Stimulated activated naive CD4-positive, alpha-beta T cell treated with Interleukin-2 at 50 U/mL for 16 hours (primary cell): Measurements from ENCODE around the gene C3.

Experiments
- DNase-seq: peaks from one replicate; lab custom pipeline; 2025; lab: John Stamatoyannopoulos, UW

Gene C3

GRCh38 chr19:6730941-6731670 is 10.7 kb upstream of the C3 start:
- no peak for DNase-seq

DNA sequence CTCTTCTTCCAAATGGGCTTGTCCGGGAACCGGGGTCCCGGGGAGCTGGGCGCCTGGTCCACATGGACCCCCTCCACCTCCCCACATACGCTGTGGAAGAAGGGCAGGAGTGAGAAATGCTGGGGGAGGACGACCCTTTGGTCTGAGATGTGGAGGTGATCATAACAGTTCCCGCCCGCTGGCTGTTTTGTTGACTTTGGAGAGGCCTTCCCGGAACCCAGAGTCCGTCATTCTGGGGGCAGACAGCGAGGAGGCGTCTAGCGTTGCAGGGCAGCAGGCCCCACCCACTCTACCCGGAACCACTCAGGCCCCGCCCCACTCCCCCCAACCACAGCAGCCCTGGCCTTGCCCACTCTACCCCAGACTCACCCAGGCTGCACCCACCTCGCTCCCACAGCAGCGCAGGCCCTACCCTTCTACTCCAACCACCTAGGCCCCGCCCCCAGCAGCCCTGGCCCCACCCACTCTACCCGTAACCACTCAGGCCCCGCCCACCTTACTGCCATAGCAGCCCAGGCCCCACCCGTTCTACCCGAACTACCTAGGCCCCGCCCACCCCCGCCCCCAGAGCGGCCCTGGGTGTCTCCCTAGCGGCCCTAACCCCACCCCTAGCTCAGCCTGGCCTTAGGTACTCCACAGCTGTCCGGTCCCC is 9.8 kb upstream of the C3 start:
- DNase-seq = no peak

DNA sequence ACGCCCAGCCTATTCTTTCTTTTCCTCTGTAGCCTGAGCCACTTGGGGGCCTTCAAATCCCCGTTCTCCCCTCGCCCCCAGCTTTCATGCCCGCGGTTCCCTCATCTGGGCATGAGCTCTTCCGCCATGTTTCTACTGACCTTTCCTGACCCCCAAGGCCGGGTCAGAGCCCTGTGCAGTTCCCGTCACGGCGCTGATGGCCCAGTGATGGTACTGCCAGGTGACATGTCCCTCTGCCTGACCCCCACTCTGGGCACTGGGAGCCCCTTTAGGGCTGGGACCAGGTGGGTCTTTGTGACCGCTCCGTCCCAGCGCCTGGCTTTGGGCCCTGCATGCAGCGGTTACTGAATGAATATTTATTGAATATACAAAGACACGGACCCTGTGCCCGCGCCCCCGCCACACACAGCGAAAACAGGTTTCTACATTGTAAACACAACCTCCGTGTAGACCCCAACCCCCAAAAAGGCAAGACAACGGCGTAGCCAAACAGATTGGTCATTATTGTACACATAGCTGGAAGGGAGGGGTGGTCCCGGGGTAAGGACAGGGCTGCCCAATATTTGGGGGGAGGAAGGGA is 9.2 kb upstream of the C3 start:
- no peak for DNase-seq

- no peak for DNase-seq
Measured at GRCh38 chr19:6728346-6728745, 7.9 kb upstream of the C3 start.

DNA sequence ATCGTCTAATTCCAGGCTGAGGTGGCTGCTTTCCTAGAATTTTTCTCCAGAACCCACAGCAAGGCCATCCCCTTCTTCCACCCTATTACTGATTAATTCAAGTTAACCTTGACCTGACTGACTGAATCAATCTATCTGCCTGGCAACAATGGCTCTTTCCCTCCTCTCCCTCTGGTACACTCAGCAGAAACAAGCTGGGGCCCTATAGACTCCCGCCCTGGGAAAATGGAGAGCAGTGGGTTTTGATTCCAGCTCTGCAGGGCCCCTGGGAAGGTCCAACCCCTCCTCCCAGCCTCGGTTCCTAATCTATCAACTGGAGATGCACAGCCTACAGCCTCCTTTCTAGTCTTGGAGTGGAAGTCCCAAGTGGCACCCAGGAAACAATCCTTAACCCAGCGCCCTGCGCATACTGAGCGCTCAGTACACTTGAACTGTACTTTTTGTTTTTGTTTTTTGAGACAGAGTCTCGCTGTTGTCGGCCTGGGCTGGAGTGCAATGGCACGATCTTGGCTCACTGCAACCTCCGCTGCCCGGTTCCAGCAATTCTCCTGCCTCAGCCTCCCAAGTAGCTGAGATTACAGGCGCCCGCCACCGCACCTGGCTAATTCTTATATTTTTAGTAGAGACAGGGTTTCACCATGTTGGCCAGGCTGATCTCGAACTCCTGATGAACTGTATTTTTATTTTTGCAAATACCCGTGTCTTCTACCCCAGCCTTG is 5.2 kb upstream of the C3 start:
- DNase-seq = no peak

GRCh38 chr19:6724631-6725492 is 4.4 kb upstream of the C3 start:
- no peak for DNase-seq

DNA sequence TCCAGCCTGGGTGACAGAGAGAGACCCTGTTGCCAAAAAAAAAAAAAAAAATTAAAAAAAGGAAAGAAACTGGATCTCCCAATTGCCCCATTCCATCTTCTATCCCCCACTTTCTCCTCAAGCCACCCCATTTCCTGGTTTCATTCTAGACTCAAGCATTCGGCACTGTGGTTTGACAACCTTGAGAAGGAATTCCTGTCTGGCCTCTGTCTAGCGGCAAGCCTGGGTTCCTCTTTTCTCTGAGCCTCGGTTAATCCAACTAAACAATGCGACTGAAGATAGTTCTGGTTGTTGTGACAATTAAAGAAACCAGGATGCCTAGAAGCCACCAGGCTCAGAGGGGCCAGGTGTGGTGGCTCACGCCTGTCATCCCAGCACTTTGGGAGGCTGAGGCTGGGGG is 3.3 kb upstream of the C3 start:
- no peak for DNase-seq

GRCh38 chr19:6723108-6723618 is 2.7 kb upstream of the C3 start:
- DNase-seq = no peak

- DNase-seq = no peak
Measured at GRCh38 chr19:6721773-6722172, 1.3 kb upstream of the C3 start.

- DNase-seq = no peak
Measured at GRCh38 chr19:6721138-6721474, 656 bp upstream of the C3 start.

- no peak for DNase-seq
Measured at GRCh38 chr19:6719992-6720368, 470 bp downstream of the C3 start.

GRCh38 chr19:6719540-6719861 is 949 bp downstream of the C3 start:
- DNase-seq = no peak

DNA sequence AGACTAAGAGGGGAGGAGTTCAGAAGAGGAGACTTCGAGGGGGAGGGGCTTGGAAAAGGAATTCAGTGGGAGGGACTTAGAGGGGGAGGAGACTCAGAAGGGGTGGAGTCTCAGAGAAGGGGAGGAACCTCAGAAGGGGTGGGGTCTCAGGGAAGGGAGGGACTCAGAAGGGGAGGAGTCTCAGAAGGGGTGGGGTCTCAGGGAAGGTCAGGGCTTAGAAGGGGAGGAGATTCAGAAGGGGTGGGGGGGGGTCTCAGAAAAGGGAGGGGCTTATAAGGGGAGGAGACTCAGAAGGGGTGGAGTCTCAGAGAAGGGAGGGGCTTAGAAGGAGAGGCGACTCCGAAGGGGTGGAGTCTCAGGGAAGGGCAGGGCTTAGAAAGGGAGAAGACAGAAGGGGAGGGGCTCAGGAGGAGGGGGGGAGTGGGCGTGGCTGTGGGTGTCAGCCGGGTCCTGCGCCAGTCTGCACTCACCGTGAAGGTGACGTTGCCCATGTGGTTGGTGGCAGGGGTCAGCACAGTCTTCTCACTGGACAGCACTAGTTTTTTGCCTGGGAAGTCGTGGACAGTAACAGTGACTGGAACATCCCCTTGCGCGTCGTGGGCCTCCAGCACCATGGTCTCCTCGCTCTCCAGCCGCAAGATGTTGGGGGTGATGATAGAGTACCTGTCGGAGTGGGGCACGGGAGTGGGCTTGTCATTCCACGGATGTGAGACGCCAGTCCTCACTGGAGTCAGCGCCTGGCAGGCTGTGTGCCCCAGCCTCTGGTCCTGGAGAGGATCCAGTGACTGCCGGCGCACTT is 1.5 kb downstream of the C3 start:
- peak; percentile 17 for DNase-seq

DNA sequence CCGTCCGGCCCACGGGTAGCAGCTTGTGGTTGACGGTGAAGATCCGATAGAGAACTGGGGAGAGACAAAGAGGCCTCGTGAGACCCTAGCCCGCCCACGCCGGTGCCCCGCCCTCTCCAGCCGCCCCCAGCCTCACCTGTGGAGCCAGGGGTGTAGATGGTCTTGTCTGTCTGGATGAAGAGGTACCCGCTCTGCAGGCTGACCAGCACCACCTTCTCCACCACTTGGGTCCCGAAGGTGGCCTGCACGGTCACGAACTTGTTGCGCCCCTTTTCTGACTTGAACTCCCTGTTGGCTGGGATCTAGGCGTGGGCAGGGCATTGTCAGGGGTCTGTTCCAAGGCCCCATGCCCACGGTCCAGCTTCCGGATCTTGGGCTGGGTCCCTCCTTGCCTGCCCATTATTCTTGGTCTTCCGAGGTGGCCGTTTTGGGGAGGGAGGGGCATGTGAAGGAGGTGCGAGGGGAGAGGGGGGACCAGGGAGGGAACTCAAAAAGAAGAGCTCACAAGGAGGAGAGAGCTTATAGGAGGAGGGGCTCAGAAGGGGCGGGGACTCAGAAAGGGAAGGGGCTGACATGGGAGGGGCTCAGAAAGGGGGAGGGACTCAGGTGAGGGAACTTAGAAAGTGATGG is 2.2 kb downstream of the C3 start:
- DNase-seq = no peak

GRCh38 chr19:6717441-6717971 is 2.9 kb downstream of the C3 start:
- DNase-seq = no peak

DNA sequence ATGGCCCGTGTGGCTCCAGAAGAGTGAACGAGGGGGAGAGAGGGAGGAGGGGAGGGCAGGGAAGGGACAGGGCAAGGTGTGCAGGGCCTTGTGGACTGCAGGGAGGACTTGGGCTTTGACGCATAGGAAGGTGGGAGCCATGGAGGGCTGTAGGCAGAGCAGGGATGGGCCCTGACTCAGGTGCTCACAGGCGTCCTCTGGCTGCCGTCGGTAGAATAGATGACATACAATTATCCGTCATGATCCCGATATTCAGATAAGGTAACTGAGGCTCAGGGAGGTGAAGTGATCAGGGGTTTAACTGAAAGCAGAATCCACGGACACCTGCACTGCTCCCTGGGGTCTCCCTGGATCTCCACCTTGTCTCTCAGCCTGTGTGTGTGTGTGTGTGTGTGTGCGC is 3.4 kb downstream of the C3 start:
- no peak for DNase-seq

DNA sequence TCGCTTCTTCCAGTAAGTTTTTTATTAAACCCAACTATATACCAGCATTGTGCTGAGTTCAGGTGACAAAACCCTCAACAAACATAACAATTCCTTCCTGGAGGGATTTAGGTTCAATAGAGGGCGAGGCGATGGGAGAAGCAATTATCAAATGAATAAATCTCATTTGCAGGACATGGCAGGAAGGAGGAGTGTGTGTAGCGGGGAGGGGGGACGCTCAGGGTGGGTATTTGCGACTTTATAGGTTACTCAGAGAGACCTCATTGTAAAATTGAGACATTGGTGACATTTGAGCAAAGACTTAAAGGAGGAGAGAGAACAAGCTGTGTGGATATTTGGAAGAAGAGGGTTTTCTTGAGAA is 3.9 kb downstream of the C3 start:
- DNase-seq = no peak

DNA sequence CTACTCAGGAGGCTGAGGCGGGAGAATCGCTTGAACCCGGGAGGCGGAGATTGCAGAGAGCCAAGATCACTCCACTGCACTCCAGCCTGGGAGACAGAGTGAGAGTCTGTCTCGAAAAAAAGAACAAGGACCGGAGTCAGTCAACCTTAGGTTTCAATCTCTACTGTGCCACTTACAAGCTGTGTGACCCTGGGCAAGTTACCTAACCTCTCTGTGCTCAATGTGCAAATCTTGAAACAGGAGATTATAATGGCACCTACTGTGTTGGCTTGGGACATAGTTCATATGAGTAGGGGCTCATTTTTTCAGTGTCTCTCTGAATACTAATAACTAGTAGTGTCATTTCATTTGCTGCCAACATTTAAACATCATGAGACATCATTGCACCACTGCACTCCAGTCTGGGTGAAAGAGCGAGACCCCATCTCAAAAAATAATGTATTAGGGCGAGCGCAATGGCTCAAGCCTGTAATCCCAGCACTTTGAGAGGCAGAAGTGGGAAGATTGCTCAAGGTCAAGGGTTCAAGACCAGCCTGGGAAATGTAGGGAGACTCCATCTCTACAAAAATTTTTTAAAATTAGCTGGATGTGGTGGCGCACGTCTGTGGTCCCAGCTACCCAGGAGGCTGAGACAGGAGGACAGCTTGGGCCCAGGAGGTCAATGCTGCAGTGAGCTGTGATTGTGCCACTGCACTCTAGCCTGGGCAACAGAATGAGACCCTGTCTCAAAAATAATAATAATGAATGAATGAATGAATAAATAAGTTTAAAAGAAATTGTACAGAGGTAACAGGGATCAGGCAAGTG is 5.5 kb downstream of the C3 start:
- DNase-seq = no peak

DNA sequence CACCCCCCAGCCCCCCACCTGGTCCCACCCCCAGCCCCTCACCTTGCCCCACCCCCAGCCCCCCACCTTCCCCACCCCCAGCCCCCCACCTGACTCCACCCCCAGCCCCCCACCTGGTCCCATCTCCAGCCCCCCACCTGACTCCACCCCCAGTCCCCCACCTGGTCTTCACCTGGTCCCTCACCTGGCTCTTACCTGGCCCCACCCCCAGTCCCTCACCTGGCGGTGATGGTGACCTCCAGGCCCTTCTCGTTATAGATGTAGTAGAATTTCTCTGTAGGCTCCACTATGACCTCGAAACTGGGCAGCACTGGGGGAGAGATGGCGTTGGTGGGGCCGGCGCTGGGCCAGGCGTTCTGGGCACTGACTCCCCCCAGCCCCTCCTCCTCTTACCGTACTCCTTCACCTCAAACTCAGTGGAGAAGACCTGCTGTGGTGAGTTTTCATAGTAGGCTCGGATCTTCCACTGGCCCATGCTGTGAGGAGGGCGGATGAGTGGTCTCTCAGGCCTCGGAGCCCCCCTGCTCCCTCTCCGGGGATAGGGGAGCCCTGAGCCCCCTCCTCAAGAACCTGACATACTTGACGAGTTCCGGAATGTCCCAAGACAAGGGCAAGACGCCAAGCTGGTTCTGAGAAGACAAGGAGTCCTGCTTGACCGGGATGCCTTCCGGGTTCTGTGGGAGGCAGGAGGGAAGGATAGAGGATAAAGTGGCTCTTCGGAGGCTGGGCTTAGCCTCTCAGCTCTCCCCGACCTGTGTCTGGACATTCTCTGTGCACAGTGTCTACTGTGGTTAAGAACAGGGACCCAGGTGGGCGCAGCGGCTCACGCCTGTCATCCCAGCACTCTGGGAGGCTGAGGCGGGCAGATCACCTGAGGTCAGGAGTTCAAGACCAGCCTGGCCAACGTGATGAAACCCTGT is 6.4 kb downstream of the C3 start:
- no peak for DNase-seq
